OCI-LY1 (cell line): Measurements from ENCODE around the gene NFIX.

ENCODE experiments used
- H2AFZ ChIP-seq: fragments of 200-600 bp; sonication (generic), shearing (Covaris generic); 2 replicates; pipeline ENCODE4 v1.6.0; 2014; ENCODE audit warnings: antibody characterized with exemption, mild to moderate bottlenecking, low read length
- H3F3A ChIP-seq: fragments of 200-600 bp; sonication (generic), shearing (Covaris generic); 2 replicates; pipeline ENCODE4 v1.6.0; 2014; ENCODE audit warnings: mild to moderate bottlenecking, antibody characterized with exemption, low read length, moderate library complexity; ENCODE audit not compliant: insufficient read depth
- H3K27ac ChIP-seq: fragments of 200-600 bp; sonication (generic); 2 replicates; pipeline ENCODE4 v1.5.1; 2014; ENCODE audit warnings: low read length, mixed run types, mild to moderate bottlenecking, low read depth; ENCODE audit not compliant: poor library complexity, severe bottlenecking
- H3K27me3 ChIP-seq: fragments of 200-600 bp; sonication (generic); 2 replicates; pipeline ENCODE4 v1.6.0; 2014; ENCODE audit warnings: antibody characterized with exemption, mild to moderate bottlenecking, low read length, moderate library complexity; ENCODE audit not compliant: insufficient read depth
- H3K36me3 ChIP-seq: fragments of 200-600 bp; sonication (generic); 2 replicates; pipeline ENCODE4 v1.6.1; 2014; ENCODE audit warnings: mild to moderate bottlenecking, antibody characterized with exemption, low read length, moderate library complexity, mixed read lengths; ENCODE audit not compliant: insufficient read depth
- H3K4me1 ChIP-seq: fragments of 200-600 bp; sonication (generic); 2 replicates; pipeline ENCODE4 v1.5.1; 2014; ENCODE audit warnings: mild to moderate bottlenecking, low read length, moderate library complexity; ENCODE audit not compliant: insufficient read depth, severe bottlenecking
- H3K4me2 ChIP-seq: fragments of 200-600 bp; sonication (generic), shearing (Covaris generic); 2 replicates; pipeline ENCODE4 v1.6.1; 2014; ENCODE audit warnings: low read length
- H3K4me3 ChIP-seq: fragments of 200-600 bp; sonication (generic); 2 replicates; pipeline ENCODE4 v1.5.1; 2014; ENCODE audit warnings: low read length, low read depth, mild to moderate bottlenecking, mixed read lengths; ENCODE audit not compliant: poor library complexity, severe bottlenecking
- H3K79me2 ChIP-seq: fragments of 200-600 bp; shearing (Covaris generic); 2 replicates; pipeline ENCODE4 v1.6.1; 2016; ENCODE audit warnings: mixed run types, low read length, mixed read lengths; ENCODE audit not compliant: insufficient read depth
- H3K9ac ChIP-seq: fragments of 200-600 bp; sonication (generic), shearing (Covaris generic); 2 replicates; pipeline ENCODE4 v1.6.1; 2014; ENCODE audit warnings: mild to moderate bottlenecking, low read length, mixed read lengths
- H3K9me2 ChIP-seq: fragments of 200-600 bp; sonication (generic), shearing (Covaris generic); 2 replicates; pipeline ENCODE4 v1.6.1; 2014; ENCODE audit warnings: low read depth, mild to moderate bottlenecking, low read length, mixed read lengths
- H3K9me3 ChIP-seq: fragments of 200-600 bp; shearing (Covaris generic); 2 replicates; pipeline ENCODE4 v1.6.1; 2014; ENCODE audit warnings: low read length, mixed read lengths
- H4K20me1 ChIP-seq: fragments of 200-600 bp; sonication (generic), shearing (Covaris generic); 2 replicates; pipeline ENCODE4 v1.6.0; 2016; ENCODE audit warnings: mild to moderate bottlenecking, low read length; ENCODE audit not compliant: insufficient read depth
- EZH2 ChIP-seq: fragments of 200-600 bp; sonication (generic), shearing (Covaris generic); IDR thresholded peaks from 2 replicates; pipeline ENCODE4 v1.8.0; 2017; ENCODE audit warnings: borderline replicate concordance, mixed run types, mild to moderate bottlenecking, antibody characterized with exemption, low read length, moderate library complexity, mixed read lengths
- TF ChIP-seq, protein P1 (sequence below): fragments of 200-600 bp; sonication (generic), shearing (Covaris generic); IDR thresholded peaks from 2 replicates; pipeline ENCODE4 v1.5.1; 2017; ENCODE audit warnings: mild to moderate bottlenecking, antibody characterized with exemption, low read length, moderate library complexity, mixed read lengths

NFIX gene

DNA sequence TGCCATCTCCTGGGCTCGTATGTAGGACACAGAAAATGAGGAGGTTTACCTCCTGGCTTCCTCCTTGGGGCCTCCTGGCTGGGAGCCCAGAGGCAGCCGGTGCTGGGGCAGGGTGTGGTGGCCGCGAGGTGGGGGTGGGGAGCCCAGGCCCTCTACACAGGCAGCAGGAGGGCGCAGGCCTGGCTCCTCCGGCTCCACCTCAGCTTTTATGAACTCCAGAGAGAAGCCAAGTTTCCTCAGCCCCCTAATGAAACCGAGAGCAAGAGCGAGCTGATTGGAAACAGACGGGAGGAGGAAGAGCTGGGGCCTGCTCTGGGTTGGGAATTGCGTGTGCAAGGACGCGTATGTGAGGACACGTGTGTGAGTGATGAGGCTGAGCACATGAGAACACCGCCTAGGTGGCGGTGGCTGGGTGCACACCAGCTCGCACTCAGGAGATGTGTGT is 84.3 kb downstream of the NFIX start:
- no peak overlapping the region for H3K4me3 ChIP-seq
- H3K79me2 ChIP-seq, result no peaks in the 10 kb centered on the region
- H3K27ac ChIP-seq, result no peak overlapping the region

DNA sequence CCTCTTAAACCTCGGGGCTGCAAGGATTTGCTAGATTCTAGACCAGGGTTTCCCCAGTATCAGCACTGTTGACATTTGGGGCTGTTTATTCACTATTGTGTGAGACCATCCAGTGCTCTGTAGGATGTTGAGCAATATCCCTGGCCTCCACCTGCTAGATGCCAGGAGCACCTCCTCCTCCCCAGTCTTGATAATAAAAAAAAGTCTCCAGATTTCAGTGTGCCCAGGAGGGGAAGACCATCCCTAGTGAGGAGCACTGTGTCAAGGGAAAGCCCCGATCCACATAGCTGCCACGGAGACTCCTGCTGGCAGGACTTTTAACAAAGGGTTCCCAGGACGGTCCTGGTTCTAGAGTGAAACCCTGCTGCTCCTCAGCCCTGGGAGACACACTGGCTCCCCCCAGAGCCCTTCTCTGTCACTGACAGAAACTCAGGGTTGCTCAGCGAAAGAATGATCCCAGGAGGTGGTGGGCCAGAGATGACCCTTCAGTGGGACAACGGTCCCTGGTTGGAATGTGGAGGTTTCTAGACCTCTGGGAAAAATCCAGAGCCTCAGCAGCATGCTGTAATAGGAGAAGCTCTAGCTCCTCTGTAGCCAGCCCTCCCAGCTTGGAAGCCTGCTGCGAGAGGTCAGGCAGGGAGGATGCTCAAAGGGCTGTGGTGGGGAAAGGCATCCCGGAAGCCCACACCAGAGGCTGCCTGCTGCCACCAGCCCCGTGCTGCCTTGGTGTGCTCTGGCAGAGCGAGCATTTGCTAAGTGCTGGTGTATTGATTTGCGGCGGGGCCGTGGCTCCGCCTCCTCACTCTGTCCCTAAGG is 87.1 kb downstream of the NFIX start:
- H2AFZ ChIP-seq, result no peak overlapping the region
- no peak overlapping the region for H3K4me3 ChIP-seq
- H3K4me1 ChIP-seq, result no peaks in the 10 kb centered on the region
- H3K27ac ChIP-seq, result no peak overlapping the region
- H3F3A ChIP-seq, result no peaks in the 10 kb centered on the region
- H3K27me3 ChIP-seq, result peaks cover 16% of the 10 kb centered on the region; the same call in 1 of the 2 replicates
- no peaks in the 10 kb centered on the region for H4K20me1 ChIP-seq
- no peak overlapping the region for H3K9ac ChIP-seq
- TF ChIP-seq, protein P1, sequence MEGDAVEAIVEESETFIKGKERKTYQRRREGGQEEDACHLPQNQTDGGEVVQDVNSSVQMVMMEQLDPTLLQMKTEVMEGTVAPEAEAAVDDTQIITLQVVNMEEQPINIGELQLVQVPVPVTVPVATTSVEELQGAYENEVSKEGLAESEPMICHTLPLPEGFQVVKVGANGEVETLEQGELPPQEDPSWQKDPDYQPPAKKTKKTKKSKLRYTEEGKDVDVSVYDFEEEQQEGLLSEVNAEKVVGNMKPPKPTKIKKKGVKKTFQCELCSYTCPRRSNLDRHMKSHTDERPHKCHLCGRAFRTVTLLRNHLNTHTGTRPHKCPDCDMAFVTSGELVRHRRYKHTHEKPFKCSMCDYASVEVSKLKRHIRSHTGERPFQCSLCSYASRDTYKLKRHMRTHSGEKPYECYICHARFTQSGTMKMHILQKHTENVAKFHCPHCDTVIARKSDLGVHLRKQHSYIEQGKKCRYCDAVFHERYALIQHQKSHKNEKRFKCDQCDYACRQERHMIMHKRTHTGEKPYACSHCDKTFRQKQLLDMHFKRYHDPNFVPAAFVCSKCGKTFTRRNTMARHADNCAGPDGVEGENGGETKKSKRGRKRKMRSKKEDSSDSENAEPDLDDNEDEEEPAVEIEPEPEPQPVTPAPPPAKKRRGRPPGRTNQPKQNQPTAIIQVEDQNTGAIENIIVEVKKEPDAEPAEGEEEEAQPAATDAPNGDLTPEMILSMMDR, result peak; percentile 30; the same call in 1 of the 2 replicates
- no peak for TF ChIP-seq EZH2
- H3K9me3 ChIP-seq, result no peaks in the 10 kb centered on the region
- no peaks in the 10 kb centered on the region for H3K36me3 ChIP-seq
- no peak overlapping the region for H3K4me2 ChIP-seq
- no peaks in the 10 kb centered on the region for H3K9me2 ChIP-seq
- no peaks in the 10 kb centered on the region for H3K79me2 ChIP-seq

More for the DNA sequence above, 84.3 kb downstream of the NFIX start:
- Histone ChIP-seq H3K9ac (no peak overlapping the region), H4K20me1 (no peaks in the 10 kb centered on the region), H3K36me3 (no peaks in the 10 kb centered on the region), H2AFZ (no peak overlapping the region), H3K9me3 (no peaks in the 10 kb centered on the region), H3K9me2 (no peaks in the 10 kb centered on the region), H3F3A (no peaks in the 10 kb centered on the region), H3K4me1 (no peaks in the 10 kb centered on the region), H3K4me2 (no peak overlapping the region), H3K27me3 (peaks cover 26% of the 10 kb centered on the region; the same call in 1 of the 2 replicates)
- TF ChIP-seq, protein P1, result no peak
- no peak for TF ChIP-seq EZH2

DNA sequence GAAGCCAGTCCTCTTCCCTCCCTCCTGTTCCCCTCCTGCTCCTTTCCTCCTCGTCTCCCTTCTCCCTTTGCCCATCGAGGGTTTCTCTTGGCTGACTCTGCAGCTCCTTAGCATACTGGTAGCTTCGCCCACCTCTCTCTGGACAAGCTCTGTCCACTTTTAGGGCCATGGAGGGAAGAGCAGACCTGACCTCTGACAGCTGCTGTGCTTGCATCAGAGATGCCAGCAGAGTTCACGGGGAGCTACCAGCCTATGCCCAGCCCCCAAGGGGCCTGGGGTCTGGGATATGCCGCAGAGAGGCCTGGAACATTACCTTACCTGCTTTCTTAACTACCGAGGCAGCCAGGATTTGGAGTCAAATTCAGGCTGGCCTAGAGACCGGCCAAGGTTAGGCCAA is 87.7 kb downstream of the NFIX start:
- Histone ChIP-seq H3K36me3 (no peaks in the 10 kb centered on the region), H3K4me2 (no peak overlapping the region), H2AFZ (no peak overlapping the region)

More for the DNA sequence above, 87.7 kb downstream of the NFIX start:
- H4K20me1 ChIP-seq, result no peaks in the 10 kb centered on the region
- no peaks in the 10 kb centered on the region for H3F3A ChIP-seq
- TF ChIP-seq, protein P1, result no peak
- no peak for TF ChIP-seq EZH2
- no peak overlapping the region for H3K9ac ChIP-seq
- no peaks in the 10 kb centered on the region for H3K79me2 ChIP-seq
- H3K4me3 ChIP-seq, result no peak overlapping the region
- peaks cover 17% of the 10 kb centered on the region; the same call in 1 of the 2 replicates for H3K27me3 ChIP-seq
- no peaks in the 10 kb centered on the region for H3K9me3 ChIP-seq
- H3K4me1 ChIP-seq, result no peaks in the 10 kb centered on the region
- H3K27ac ChIP-seq, result no peak overlapping the region
- H3K9me2 ChIP-seq, result no peaks in the 10 kb centered on the region
